ENCODE data around the gene TMEM44.
A peak's percentile ranks its signal among the peaks of the same experiment; 100 is the strongest.

The TMEM44 gene

DNA sequence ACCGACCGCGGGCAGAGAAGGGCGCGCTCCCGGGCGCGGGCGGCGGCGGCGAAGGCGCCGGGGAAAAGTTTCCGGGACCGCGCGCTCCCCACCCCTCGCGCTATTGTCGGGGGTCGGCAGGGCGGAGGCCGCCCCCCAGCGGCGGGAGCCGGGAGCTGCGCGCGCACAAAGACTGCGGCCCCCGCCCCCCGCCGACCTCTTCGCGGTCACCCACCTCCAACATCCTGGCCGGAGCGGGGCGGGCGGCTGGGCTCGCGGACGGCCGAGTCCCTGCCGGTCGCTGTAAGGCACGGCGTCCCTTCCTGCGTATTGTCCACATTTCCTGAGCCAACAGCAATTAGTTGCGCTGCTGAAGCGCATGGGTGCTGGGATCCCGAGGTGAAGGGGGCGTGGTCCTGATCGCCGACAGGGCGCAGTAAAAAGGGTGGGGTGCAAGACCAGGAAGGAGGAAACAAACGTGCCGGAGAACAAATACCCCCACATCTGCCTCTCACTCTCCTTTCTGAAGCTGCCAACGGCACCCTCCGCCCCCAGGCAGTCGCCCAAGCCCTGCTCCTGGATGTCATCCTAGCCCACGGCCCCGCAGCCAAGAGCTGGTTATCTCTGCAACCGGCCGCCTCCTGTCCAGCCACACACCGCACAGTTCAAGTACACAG, at the start of gene TMEM44:
Gene TMEM44, minus strand, starts transcription at position 71 of the 656 bp plus-strand sequence. CDS start 204 bp downstream, outside the sequence.
- DNase-seq (ENCODE audit: low spot score): peak; percentile 93
- FAIRE-seq: no peak

- peak; percentile 53 for FAIRE-seq
These were observed 49.6 kb upstream of the TMEM44 start for GRCh38 chr3:194682694-194683310.

DNA sequence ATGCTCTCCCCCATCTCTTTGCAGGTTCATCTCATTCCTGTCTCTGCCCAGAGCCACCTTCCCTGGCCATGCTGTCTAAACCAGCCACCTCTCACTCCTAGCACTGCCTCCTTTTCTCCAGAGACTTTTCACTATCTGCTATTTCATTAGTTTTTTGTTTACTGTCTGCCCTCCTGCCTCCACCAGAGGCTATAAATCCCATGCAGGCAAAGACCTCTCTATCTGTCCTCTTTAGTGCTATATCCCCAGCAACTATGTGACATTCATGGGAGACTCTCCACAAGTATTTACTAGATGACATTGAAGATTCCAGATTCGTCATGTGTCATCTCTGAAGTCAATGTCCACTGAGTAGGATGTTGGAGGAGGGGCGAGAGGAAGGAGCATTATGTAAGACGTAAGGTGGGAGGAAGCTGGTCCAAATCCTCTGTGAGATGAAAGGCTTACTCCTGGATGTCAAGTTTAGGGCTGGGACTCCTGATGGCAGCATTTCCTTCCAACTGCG, 49.0 kb upstream of the TMEM44 start:
- no peak for DNase-seq (ENCODE audit: low spot score)
- FAIRE-seq: peak; percentile 40

More at GRCh38 chr3:194682694-194683310, 49.6 kb upstream of the TMEM44 start:
- peak; percentile 73 for DNase-seq (ENCODE audit: low spot score)

GRCh38 chr3:194680888-194681615, 47.8 kb upstream of the TMEM44 start:
- FAIRE-seq (no peak), DNase-seq (ENCODE audit: low spot score) (no peak)

DNA sequence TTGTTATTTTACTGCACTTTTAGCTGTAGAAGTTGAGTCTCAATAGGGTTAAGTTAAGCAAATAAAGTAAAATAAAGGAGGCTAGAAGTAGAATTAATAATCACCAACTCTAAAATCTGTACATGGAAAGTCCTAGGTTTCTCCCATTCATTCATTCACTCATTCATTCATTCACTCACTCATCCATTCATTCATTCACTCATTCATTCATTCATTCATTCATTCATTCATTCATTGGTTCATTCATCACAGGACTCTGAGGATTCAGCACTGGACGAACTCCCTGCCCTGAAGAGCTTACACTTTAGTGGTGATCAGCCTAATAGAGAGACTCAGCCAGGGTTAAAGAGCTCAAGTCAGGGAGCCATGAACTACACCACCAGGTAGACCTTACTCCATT, 43.3 kb upstream of the TMEM44 start:
- FAIRE-seq: no peak

DNA sequence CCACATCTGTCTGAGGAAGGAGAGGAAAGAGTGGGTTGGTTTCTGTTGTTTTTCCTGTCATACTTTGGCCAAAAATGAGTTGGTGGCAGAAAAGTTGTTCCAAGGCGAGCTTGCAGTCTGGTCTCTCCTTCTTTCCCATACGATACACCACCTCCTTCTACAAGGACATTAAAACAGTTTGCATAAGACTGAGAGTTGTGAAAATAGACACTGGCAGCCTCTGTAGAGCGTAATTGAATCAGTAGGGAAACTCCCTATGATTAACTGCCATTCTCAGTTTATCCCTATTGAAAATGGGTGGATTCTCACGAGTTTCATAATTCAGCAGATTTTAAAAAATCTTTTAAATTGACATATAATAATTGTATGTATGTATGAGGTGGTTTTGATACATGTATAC, 42.5 kb upstream of the TMEM44 start:
- FAIRE-seq (no peak), DNase-seq (ENCODE audit: low spot score) (no peak)

More for the DNA sequence above, 43.3 kb upstream of the TMEM44 start:
- DNase-seq (ENCODE audit: low spot score): no peak

DNA sequence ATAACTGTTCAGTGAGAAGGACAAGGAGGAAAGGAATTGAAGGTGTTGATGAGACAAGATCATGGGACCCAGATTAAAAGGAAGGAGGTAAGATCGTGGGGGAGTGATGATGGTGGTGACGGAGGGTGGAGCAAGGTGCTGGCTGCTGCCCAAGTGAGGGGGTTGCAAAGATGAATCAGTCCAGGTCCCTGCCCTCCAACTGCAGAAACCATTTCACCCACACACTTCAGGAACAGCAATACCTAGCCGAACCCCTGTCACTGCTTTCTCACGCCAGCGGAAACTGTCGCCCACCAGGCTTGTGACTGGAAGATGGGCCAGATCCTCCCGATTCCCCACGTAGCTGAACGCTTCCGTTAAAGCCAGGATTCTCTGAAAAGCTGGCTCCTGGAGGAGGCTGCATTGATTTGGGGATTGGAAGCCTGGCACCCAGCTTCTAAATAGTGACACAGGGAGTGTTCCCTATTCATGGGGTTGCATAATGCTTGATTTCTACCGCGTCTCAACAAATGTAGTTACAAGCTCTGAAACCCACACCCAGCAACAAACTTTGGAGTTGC, 41.9 kb upstream of the TMEM44 start:
- FAIRE-seq (no peak), DNase-seq (ENCODE audit: low spot score) (no peak)

DNA sequence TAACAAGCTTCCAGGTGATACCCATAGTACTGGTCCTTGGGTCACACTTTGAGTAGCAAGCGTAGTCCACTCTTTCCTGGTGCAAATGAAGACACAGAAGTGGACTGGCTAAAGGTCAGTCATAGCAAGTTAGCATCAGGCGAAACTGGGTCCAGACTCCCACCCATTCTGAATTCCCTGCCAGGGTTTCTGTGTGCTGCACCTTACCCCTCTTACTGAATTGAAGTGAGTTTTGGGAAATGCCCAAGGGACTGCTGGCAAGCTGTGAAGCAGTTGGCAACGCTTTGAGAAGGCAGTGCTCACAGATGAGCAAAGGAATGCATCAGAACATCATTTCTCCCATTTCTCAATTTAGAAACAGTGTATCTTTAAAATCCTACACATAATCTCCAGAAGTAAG, 40.5 kb upstream of the TMEM44 start:
- FAIRE-seq: no peak
- DNase-seq (ENCODE audit: low spot score): no peak

- DNase-seq (ENCODE audit: low spot score): no peak
- no peak for FAIRE-seq
These were observed 39.7 kb upstream of the TMEM44 start for GRCh38 chr3:194672876-194673275.

GRCh38 chr3:194671900-194672808, 38.9 kb upstream of the TMEM44 start, which contains the start of gene LSG1:
LSG1 (minus strand) TSS chr3:194672191; CDS start chr3:194672162, 29 bp downstream.
- DNase-seq (ENCODE audit: low spot score) (peak; percentile 92), FAIRE-seq (peak; percentile 56)

DNA sequence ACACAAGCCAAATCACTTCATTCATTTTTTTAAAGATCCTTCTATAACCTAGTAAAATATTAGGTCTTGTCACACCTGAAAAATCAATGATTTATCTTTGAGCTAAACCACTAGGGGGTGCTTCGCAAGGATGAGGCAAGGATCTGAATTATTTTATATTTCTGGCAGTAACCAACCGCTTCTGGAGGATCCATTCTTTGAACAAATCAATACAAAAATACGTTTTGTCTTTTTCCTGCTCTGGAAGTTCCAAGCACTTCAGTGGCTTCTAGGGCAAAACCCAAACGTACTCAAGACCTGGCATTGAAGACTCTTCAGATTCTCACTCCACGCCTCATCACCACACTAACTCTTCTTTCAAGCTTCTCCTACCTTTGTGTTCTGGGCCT, 38.3 kb upstream of the TMEM44 start:
- no peak for DNase-seq (ENCODE audit: low spot score)
- no peak for FAIRE-seq

DNA sequence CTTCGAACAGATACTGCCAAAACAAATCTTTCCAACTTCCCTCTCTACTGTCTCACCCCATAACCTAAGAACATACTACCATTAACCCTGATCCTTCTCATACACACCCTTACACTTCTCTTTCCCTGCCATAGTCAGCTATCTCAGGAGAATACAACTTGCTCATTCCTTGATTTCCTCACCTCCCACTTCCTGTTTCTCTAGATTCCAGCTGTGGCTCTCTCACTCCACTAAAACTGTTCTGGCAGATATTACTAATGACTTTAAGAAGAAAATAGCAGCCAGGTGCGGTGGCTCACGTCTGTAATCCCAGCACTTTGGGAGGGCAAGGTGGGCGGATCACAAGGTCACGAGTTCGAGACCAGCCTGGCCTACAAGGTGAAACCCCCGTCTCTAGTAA, 34.1 kb upstream of the TMEM44 start:
- FAIRE-seq (no peak), DNase-seq (ENCODE audit: low spot score) (no peak)

DNA sequence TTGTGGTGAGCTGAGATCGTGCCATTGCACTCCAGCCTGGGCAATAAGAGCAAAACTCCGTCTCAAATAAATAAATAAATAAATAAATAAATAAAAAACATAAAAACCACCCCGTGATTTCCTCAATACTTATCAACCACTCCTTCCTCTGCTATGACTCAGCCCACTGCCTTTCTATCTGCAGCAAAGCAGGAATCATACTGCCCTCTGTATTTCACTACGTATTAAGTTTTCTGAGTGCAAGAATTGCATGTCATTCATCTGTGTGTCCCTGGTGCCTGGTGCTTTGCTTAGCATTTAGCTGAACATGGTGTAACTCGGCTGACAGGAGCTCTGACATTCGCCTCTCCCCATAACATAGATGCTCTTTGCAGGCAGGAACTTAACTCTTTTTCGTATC, 31.6 kb upstream of the TMEM44 start:
- FAIRE-seq: no peak
- DNase-seq (ENCODE audit: low spot score): no peak

DNA sequence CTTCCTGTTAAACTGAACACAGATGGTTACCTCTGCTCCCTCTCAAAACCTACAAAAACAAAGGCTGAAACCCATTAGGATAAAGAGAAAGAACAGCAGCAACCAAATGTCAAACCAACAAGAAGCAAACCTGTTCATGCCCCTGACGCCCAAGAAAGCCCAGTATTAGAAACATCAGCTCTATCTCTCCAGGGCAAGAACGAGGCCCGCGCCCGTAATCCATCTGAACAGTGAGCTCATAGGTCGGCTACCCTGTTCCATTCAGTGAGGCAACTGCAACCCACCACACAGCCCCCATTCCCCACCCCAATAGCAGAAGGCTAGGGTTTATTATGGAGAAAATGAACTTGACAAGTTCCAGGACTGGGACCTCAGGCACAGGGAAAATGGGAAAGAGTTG, 28.7 kb upstream of the TMEM44 start:
- no peak for FAIRE-seq

GRCh38 chr3:194661374-194661773, 28.2 kb upstream of the TMEM44 start:
- DNase-seq (ENCODE audit: low spot score): no peak
- FAIRE-seq: no peak

More for the DNA sequence above, 28.7 kb upstream of the TMEM44 start:
- no peak for DNase-seq (ENCODE audit: low spot score)

DNA sequence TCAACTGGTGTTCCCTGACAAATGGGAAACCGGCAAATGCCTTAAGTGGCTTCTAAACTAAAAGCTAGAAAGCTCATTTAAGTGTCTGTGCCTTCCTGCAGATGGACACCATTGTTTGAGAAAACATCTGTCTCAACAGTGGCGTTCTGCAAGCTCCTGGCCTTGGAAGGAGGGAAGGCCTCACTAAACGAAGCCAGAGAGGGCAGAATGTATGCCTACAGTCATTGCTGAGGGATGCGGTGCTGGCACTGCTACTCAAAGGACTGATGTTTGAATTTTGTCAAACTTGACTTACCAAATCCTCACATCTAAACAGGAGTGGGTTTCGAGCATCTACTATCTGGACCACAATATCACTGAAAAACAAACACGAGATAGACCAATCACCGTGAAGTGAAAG, 26.6 kb upstream of the TMEM44 start:
- no peak for DNase-seq (ENCODE audit: low spot score)
- no peak for FAIRE-seq

DNA sequence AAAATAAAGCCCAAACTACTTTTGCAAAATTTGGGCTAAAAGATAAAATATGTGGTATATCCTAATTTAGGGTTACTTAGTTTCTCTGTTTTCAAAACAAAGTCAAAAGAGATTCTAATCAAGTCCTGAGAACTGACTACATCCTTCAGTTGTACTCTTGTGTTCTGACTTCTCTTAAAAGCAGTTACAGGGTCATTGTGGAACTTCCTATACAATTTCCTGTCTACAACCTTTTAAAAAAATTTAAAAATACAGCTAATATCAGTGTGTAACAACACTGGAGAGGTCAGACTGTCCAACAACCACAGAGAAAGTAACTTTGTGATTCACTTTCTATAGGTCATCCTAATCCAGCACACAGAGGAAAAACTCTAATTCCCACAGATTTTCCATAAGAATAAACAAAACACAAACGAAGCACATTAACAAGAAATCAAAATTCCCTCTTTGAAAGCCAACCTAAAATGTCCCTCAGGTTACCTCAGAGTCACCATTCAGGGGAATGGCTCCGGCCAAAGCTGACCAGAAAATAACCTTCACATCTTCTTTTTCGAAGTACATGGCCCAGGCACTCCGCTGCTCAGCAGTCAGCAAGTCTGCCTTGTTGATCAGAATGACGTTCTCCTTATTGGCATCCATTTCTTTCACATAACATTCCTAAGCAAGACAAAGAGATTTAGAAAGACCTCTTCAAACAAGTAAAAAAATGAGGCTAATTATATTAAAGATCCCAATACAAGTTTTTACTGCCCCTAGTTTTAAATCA, 25.4 kb upstream of the TMEM44 start:
- DNase-seq (ENCODE audit: low spot score): no peak
- FAIRE-seq: no peak

DNA sequence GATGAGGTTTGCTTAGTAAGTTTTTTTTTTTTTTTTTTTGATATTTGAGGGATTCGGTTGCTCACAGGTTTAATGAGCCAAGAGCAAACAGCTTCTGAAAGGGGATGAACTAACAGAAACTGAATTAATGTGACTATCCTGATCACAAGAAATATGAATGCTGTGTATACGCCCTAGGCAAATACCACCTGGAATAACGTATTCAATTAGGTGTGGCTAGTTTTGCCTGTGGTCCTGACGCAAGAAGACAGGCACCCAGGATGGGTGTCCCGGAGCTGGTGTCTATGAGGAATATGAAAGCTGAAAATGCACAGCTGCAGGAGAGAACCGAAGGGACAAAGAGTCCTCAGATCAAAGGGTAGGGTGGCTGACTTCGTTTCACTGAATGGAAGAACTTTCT, 24.2 kb upstream of the TMEM44 start:
- FAIRE-seq: no peak
- no peak for DNase-seq (ENCODE audit: low spot score)

GRCh38 chr3:194654443-194654842, 21.2 kb upstream of the TMEM44 start:
- no peak for FAIRE-seq
- DNase-seq (ENCODE audit: low spot score): no peak

DNA sequence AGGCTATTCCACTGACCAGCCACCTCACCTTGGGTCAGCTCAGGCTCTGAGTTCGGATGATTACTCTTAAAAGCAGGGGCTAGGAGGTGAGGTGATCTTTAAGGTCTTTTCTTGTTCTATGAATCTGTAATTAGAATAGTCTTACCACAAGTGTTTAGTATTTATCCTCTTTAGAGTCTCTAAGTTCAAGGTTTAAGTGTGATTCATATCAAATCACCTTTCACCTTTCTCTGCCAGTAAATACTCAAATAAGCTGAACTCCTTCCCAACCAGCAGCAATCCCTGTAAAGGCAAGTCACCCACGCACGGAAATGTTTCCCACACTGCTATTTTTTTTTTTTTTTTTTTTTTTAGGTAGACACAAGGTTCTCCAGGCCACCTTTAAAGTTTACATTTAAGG, 14.5 kb upstream of the TMEM44 start:
- DNase-seq (ENCODE audit: low spot score) (no peak), FAIRE-seq (no peak)
